Smooth muscle cell (in vitro differentiated cells): ENCODE results near the gene CEP63. TPM values are rescaled to one million over a fixed set of nuclear protein-coding genes. Genes with fewer than 3 reads are reported as not detected.

Experiments used
- DNase-seq: peaks from one replicate; lab custom pipeline; 2025; ENCODE audit not compliant: unreplicated experiment; lab: John Stamatoyannopoulos, UW
- H2AFZ ChIP-seq: fragments of 200-600 bp; sonication (generic); 2 replicates; pipeline ENCODE4 v1.6.0; 2016; ENCODE audit warnings: antibody characterized with exemption, low read depth, mild to moderate bottlenecking
- H3F3A ChIP-seq: fragments of 200-600 bp; sonication (generic); 2 replicates; pipeline ENCODE4 v1.6.0; 2017; ENCODE audit warnings: antibody characterized with exemption, low read depth
- H3K27ac ChIP-seq: fragments of 200-600 bp; sonication (generic); 2 replicates; pipeline ENCODE4 v1.5.1; 2016; ENCODE audit warnings: low read depth, mild to moderate bottlenecking
- H3K27me3 ChIP-seq: fragments of 200-600 bp; sonication (generic); 2 replicates; pipeline ENCODE4 v1.6.1; 2016; ENCODE audit warnings: low read depth, mild to moderate bottlenecking
- H3K36me3 ChIP-seq: fragments of 200-600 bp; sonication (generic); 2 replicates; pipeline ENCODE4 v1.5.1; 2016; ENCODE audit warnings: low read depth
- H3K4me1 ChIP-seq: fragments of 200-600 bp; sonication (generic); 2 replicates; pipeline ENCODE4 v1.5.1; 2016; ENCODE audit warnings: low read depth
- H3K4me2 ChIP-seq: fragments of 200-600 bp; sonication (generic); 2 replicates; pipeline ENCODE4 v1.6.0; 2016; ENCODE audit warnings: mild to moderate bottlenecking
- H3K4me3 ChIP-seq: fragments of 200-600 bp; sonication (generic); 2 replicates; pipeline ENCODE4 v1.5.1; 2016; ENCODE audit warnings: mild to moderate bottlenecking
- H3K79me2 ChIP-seq: fragments of 200-600 bp; sonication (generic); 2 replicates; pipeline ENCODE4 v1.6.0; 2016; ENCODE audit warnings: low read depth, mild to moderate bottlenecking
- H3K9ac ChIP-seq: fragments of 200-600 bp; sonication (generic); 2 replicates; pipeline ENCODE4 v1.6.0; 2016; ENCODE audit warnings: low read depth
- H3K9me3 ChIP-seq: fragments of 200-600 bp; sonication (generic); replicated peaks from 2 replicates; pipeline ENCODE4 v1.5.1; 2016; ENCODE audit warnings: low read depth
- H4K20me1 ChIP-seq: fragments of 200-600 bp; sonication (generic); 2 replicates; pipeline ENCODE4 v1.6.0; 2016; ENCODE audit warnings: low read depth
- WGBS: methylation state at CpG from one replicate; pipeline ENCODE4 v1.1.7; 2016; ENCODE audit warnings: low lambda C conversion rate; 5-methylcytosine and 5-hydroxymethylcytosine counted together
- polyA plus RNA-seq: library from polyadenylated mRNA; unstranded; fragments of >200 nt; fragmentation: Nextera tagmentation; extraction: Ambion mirVana; gene quantifications from 2 replicates; pipeline ENCODE4 v1.2.1, GENCODE V29; 2016
- total RNA-seq: library from RNA; depleted of rRNA; stranded (reverse); fragments of >200 nt; gene quantifications from 2 replicates; pipeline ENCODE4 v1.2.3, GENCODE V29; 2014
- TF ChIP-seq, protein P1 (sequence below): fragments of 200-600 bp; sonication (generic); IDR thresholded peaks from 2 replicates; pipeline ENCODE4 v1.5.1; 2017; ENCODE audit warnings: borderline replicate concordance, mild to moderate bottlenecking, antibody characterized with exemption; ENCODE audit not compliant: insufficient read depth, poor library complexity, severe bottlenecking

CEP63 gene
- total and polyA plus RNA-seq, 2 experiments from 2014 or later, result 16.9 to 24.5 TPM

GRCh38 chr3:134613006-134613520 lies 127.2 kb downstream of the CEP63 start:
- no peak for DNase-seq
- Histone ChIP-seq H4K20me1 (no peaks in the 10 kb centered on the region), H3K4me1 (no peaks in the 10 kb centered on the region), H3K27me3 (peaks cover 7% of the 10 kb centered on the region), H3K4me3 (no peak overlapping the region), H3K36me3 (no peaks in the 10 kb centered on the region), H3K4me2 (no peak overlapping the region), H3K27ac (no peak overlapping the region), H3K9me3 (no peaks in the 10 kb centered on the region), H3K9ac (no peak overlapping the region), H3F3A (no peaks in the 10 kb centered on the region), H2AFZ (no peak overlapping the region), H3K79me2 (no peaks in the 10 kb centered on the region)
- TF ChIP-seq, protein P1, sequence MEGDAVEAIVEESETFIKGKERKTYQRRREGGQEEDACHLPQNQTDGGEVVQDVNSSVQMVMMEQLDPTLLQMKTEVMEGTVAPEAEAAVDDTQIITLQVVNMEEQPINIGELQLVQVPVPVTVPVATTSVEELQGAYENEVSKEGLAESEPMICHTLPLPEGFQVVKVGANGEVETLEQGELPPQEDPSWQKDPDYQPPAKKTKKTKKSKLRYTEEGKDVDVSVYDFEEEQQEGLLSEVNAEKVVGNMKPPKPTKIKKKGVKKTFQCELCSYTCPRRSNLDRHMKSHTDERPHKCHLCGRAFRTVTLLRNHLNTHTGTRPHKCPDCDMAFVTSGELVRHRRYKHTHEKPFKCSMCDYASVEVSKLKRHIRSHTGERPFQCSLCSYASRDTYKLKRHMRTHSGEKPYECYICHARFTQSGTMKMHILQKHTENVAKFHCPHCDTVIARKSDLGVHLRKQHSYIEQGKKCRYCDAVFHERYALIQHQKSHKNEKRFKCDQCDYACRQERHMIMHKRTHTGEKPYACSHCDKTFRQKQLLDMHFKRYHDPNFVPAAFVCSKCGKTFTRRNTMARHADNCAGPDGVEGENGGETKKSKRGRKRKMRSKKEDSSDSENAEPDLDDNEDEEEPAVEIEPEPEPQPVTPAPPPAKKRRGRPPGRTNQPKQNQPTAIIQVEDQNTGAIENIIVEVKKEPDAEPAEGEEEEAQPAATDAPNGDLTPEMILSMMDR, result no peak
- WGBS, result 70% methylated on average over 6 of the region's 6 CpGs

DNA sequence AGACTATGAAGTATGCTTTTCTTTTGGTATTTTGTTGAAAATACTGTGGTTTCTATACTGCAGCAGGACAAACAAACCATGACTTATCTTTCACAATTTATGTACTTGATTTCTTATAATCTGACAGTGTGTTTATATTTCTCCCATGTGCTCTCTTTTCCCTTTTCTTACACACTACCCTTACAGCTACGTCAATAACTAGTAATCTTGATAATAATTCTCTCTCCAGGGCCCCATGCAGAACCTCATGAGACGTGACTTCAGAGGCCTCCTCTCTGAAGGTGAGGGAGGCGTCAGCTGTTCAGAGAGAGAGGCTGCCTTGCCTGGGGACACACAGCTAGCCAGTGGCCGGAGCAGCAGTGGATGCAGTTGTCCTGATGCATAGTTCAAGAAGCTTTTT lies 129.1 kb downstream of the CEP63 start:
- no peak overlapping the region for H3K4me3 ChIP-seq
- TF ChIP-seq, protein P1, result no peak
- H4K20me1 ChIP-seq, result no peaks in the 10 kb centered on the region
- no peaks in the 10 kb centered on the region for H3K9me3 ChIP-seq
- 89% methylated on average over 4 of the region's 4 CpGs for WGBS
- no peak overlapping the region for H3K27ac ChIP-seq
- H3K36me3 ChIP-seq, result no peaks in the 10 kb centered on the region
- no peak for DNase-seq
- peaks cover 6% of the 10 kb centered on the region for H3K27me3 ChIP-seq
- no peaks in the 10 kb centered on the region for H3K79me2 ChIP-seq
- no peaks in the 10 kb centered on the region for H3F3A ChIP-seq
- no peaks in the 10 kb centered on the region for H3K4me1 ChIP-seq
- no peak overlapping the region for H3K4me2 ChIP-seq
- no peak overlapping the region for H3K9ac ChIP-seq
- no peak overlapping the region for H2AFZ ChIP-seq

- Histone ChIP-seq H3K36me3 (no peaks in the 10 kb centered on the region), H4K20me1 (no peaks in the 10 kb centered on the region), H3K79me2 (no peaks in the 10 kb centered on the region), H3F3A (no peaks in the 10 kb centered on the region), H3K27me3 (no peaks in the 10 kb centered on the region), H3K9ac (no peak overlapping the region), H3K4me2 (no peak overlapping the region), H3K4me3 (no peak overlapping the region), H3K4me1 (no peaks in the 10 kb centered on the region), H2AFZ (no peak overlapping the region), H3K27ac (no peak overlapping the region), H3K9me3 (no peaks in the 10 kb centered on the region)
- WGBS, result 77% methylated on average over 5 of the region's 5 CpGs
- DNase-seq, result no peak
- TF ChIP-seq, protein P1, result no peak
These were observed 129.9 kb downstream of the CEP63 start for GRCh38 chr3:134615743-134616142.

GRCh38 chr3:134617608-134618477 lies 132.0 kb downstream of the CEP63 start:
- H3K9ac ChIP-seq, result no peak overlapping the region
- no peak for DNase-seq
- no peaks in the 10 kb centered on the region for H3K9me3 ChIP-seq
- H3K4me3 ChIP-seq, result no peak overlapping the region
- H3K4me1 ChIP-seq, result no peaks in the 10 kb centered on the region
- WGBS, result 75% methylated on average over 7 of the region's 7 CpGs
- H3K4me2 ChIP-seq, result no peak overlapping the region
- H3F3A ChIP-seq, result no peaks in the 10 kb centered on the region
- H3K27ac ChIP-seq, result no peak overlapping the region
- no peaks in the 10 kb centered on the region for H3K36me3 ChIP-seq
- no peaks in the 10 kb centered on the region for H3K27me3 ChIP-seq
- no peaks in the 10 kb centered on the region for H4K20me1 ChIP-seq
- no peaks in the 10 kb centered on the region for H3K79me2 ChIP-seq
- H2AFZ ChIP-seq, result no peak overlapping the region
- TF ChIP-seq, protein P1, result no peak
